GM19372 (cell line): ENCODE results near the gene GNG7.
A peak's percentile ranks its signal among the peaks of the same experiment; 100 is the strongest.
"Not testable (repeated sequence)": the region's sequence is repeated elsewhere in the genome, so short reads cannot be mapped to it uniquely, and the experiment has no call there.

ENCODE experiments used
- ATAC-seq: cut with Tn5 transposase; IDR thresholded peaks from one replicate; pipeline ENCODE4 v1.9.1; 2021; ENCODE audit warnings: mild to moderate bottlenecking, low read depth, moderate library complexity; ENCODE audit not compliant: unreplicated experiment

GNG7 gene

DNA sequence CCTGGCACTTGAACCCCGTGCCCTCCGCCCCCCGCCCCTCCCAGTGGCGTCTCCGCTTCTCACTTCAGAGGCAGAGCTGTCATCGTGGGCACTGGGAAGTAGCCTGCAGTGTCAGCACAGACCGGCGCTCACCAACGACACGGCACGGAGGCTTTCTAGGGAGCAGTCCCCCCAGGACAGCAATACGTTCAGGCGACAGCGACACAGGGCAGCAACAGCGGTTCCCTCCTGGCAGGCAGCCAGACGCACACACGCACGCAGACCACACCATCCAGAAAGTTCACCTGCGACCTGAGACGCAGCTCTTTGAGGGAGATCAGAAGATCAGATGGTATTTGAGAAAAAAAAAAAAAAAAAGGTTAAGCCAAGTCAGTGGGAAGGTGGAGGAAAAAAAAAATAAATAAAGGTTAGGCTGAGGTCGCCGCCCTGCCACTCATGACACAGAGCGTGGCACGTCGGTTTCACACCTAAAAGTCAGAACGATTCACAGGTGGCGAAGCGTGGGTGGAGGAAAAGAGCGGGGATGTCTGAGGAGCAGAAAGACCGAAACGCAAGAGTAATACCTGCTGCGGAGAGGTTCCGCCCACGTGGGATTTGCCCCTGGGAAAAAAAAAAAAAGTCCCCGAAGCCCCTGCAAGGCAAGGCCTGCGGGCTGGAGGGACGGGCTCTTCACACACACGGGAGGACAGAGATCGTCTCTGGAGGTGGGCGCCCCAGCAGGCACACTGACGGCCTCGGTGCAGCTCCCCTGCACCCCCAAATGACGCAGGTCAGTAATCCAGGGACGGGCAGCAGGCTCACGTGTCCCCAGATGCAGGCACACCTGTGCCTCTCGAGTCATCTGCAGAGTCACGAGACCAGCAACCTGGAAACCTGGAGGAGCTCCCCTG is 94.5 kb downstream of the GNG7 start:
- peak; percentile 49 for ATAC-seq

- ATAC-seq: not testable (repeated sequence)
Observed at GRCh38 chr19:2606774-2607173, 95.7 kb downstream of the GNG7 start.

- not testable (repeated sequence) for ATAC-seq
Observed at GRCh38 chr19:2605889-2606288, 96.6 kb downstream of the GNG7 start.

GRCh38 chr19:2604747-2605329 is 97.7 kb downstream of the GNG7 start:
- no peak for ATAC-seq

DNA sequence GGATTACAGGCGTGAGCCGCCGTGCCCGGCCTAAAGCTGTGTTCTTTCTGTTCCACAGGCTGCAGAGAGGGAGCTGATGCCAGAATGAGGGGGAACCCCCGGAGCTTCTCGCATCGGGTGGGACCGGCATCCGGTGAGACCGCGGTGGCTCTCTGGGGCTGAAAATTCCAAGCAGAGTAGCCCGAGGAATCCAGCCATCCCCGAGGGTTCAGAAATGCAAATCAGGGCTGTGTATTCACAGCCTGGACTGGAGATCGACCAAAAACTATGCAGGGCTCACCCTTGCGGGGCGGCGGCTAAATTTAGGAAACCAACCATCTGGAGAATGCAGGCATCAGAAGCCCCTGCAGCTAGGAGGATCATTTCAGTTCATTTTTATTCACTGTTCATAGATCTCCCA is 99.2 kb downstream of the GNG7 start:
- ATAC-seq: no peak

GRCh38 chr19:2602391-2603181 is 99.9 kb downstream of the GNG7 start:
- no peak for ATAC-seq

DNA sequence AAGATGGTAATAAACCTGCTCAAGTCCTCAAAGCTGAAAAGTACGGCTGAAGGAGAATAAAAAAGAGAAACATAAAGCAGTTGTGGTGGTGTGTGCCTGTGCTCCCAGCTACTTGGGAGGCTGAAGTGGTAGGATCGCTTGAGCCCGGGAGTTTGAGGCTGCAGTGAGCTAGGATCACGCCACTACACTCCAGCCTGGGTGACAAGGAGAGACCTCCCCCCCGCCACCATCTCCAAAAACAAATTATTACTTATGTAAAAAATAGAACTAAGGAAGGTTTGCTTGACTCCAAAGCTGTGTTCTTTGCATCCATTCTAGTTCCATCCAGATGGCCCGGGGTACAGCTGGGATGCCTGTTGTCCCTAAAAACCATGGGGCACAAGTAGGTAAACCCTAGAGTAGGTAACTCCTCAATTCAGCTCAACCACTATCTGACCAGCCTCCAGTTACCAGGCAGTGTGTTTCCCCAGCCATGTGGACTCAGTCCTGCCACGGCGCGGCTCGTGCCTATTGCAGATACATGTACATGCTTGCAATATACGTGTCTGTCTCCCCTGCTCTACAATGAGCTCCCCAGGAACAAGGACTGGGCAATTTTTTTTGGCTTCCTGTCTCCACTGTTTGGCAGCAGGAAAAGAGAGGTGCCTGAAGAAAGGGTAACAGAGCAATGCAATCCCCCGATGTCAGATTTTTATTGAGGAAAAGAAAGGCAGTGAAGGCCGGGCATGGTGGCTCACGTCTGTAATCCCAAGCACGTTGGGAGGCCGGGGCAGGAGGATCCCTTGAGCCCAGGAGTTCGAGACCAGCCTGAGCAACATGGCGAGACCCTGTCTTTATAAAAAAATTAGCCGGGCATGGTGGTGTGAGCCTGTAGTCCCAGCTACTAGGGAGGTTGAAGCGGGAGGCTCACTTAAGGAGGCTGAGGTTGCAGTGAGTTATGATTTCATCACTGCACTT is 101.3 kb downstream of the GNG7 start:
- ATAC-seq: no peak

DNA sequence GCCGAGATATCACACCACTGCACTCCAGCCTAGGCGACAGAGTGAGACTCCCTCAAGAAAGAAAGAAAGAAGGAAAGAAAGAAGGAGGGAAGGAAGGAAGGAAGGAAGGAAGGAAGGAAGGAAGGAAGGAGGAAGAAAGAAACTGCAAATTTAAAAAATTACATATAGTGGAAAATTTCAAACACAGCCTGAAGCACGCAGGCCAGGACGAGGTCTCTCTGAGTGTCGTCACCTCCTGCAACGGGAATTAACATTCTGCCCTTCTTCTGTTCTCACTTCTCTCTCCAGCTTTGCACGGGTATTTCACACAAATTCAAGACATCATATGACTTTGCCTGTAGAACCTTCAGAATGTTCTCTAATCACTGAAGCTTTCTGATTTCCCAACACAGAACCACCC is 108.2 kb downstream of the GNG7 start:
- ATAC-seq: no peak

GRCh38 chr19:2592824-2593223 is 109.7 kb downstream of the GNG7 start:
- ATAC-seq: no peak

GRCh38 chr19:2591537-2592291 is 110.8 kb downstream of the GNG7 start:
- ATAC-seq: no peak

GRCh38 chr19:2590630-2591399 is 111.7 kb downstream of the GNG7 start:
- no peak for ATAC-seq

- no peak for ATAC-seq
Observed at GRCh38 chr19:2589441-2589840, 113.1 kb downstream of the GNG7 start.

DNA sequence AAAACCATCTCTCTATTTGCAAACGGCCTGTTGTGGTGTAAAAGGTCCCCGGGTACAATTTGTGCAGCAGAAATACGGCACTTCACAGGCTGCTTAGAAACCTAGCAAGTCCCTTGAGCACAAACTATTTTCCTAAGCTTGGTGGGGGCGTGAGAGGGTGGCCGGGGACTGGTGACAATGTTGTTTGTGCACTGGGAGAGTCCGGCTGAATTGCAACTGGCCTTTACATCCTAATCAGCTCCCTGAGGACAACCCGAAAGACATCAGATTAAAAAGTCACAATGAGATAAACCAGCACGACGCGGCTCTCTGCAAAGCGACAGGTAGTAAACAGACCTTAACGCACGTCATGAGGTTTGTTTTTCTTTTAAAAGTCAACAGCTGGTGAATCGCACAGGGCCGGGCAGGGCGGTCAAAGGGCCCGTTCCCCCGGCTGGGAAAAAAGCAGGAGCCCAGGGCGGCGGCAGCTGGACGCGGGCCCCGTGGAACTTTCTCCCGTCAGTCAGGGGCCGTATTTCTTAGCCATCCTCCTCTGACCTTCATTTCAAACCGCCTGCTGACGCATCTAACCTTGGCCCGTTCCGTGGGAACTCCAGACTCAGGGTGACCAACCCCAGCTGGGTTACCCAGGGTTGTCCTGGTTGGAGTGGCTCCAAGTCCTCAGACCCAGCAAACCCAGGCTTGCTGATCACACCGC is 114.3 kb downstream of the GNG7 start:
- no peak for ATAC-seq

DNA sequence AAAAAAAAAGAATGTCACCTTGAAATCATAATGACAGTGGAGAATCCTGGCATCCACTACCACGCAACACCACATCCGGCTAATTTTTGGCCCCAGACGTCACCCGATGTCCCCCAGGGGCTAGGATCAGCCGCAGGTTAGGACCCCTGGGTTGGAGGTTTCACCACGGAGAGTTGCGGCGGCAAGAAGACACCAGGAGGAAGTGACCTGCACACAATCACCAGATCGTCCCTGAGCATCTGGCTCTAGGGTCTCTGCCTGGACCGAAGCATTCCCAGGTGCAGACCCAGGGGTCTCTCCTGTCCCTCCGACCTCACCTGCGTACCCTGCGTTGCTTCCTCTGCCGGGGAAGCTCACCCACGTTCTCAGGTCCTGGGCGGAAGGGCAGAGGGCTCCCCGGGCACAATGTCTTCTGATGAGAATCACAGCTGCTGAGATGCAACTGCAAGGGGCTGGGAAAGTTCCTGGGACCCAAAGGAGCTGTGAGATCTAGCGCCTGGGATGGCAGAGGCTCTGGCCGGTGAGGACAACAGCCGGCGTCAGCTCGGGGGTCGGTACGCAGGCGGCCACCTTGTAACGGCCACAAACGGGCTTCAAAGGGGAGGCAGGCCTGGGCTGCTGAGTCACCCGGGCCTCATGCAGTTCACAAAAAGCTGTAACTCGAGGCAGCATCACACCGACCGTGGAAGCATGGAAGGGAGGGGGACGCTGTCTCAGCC is 115.3 kb downstream of the GNG7 start:
- no peak for ATAC-seq

DNA sequence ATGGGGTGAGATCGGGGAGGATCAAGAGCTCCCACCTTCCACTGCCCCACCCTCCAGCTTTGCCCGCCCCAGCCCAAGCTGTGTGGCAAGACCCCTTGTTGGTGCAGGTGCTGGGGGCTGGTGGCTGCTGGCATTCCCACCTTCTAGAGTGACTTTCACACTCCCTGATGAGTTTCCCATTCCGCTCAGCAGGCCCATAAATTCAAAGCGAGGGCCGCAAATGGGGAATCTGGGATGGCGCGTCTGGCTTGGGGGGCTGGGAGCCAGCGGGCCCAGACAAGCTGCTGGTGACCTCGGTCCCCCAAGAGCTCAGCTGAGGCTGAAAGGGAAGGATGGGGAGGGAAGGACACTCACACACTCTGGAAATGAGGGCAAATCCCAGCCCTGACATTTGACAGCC is 116.3 kb downstream of the GNG7 start:
- no peak for ATAC-seq

- ATAC-seq: no peak
Observed at GRCh38 chr19:2584002-2584401, 118.5 kb downstream of the GNG7 start.
